Fibroblast of skin of abdomen (primary cell): Measurements from ENCODE around the gene SLX4IP.
A peak's percentile ranks its signal among the peaks of the same experiment; 100 is the strongest.

ENCODE experiments used
- DNase-seq: peaks from one replicate; pipeline ENCODE4 v3.0.0-alpha.2; 2013

The SLX4IP gene

GRCh38 chr20:10467681-10468339, 32.7 kb downstream of the SLX4IP start:
- no peak for DNase-seq

- no peak for DNase-seq
Measured at GRCh38 chr20:10468340-10468845, 33.3 kb downstream of the SLX4IP start.

- no peak for DNase-seq
Measured at GRCh38 chr20:10469056-10469455, 34.0 kb downstream of the SLX4IP start.

GRCh38 chr20:10469599-10469998, 34.5 kb downstream of the SLX4IP start:
- peak; percentile 79 for DNase-seq

- no peak for DNase-seq
Measured at GRCh38 chr20:10470276-10470675, 35.2 kb downstream of the SLX4IP start.

GRCh38 chr20:10472871-10473270, 37.8 kb downstream of the SLX4IP start:
- no peak for DNase-seq

GRCh38 chr20:10474606-10475184, 39.6 kb downstream of the SLX4IP start:
- no peak for DNase-seq

- DNase-seq: no peak
Measured at GRCh38 chr20:10475225-10475624, 40.1 kb downstream of the SLX4IP start.

GRCh38 chr20:10476319-10476724, 41.2 kb downstream of the SLX4IP start:
- DNase-seq: peak; percentile 25

- DNase-seq: no peak
Measured at GRCh38 chr20:10478205-10478604, 43.1 kb downstream of the SLX4IP start.

- DNase-seq: no peak
Measured at GRCh38 chr20:10478930-10479329, 43.8 kb downstream of the SLX4IP start.

GRCh38 chr20:10481676-10482075, 46.6 kb downstream of the SLX4IP start:
- no peak for DNase-seq

- DNase-seq: no peak
Measured at GRCh38 chr20:10483691-10484090, 48.6 kb downstream of the SLX4IP start.

GRCh38 chr20:10487142-10488136, 52.3 kb downstream of the SLX4IP start:
- peak; percentile 48 for DNase-seq

GRCh38 chr20:10488534-10488933, 53.4 kb downstream of the SLX4IP start:
- no peak for DNase-seq

GRCh38 chr20:10489853-10490252, 54.7 kb downstream of the SLX4IP start:
- no peak for DNase-seq

GRCh38 chr20:10490257-10490656, 55.2 kb downstream of the SLX4IP start:
- no peak for DNase-seq

GRCh38 chr20:10490706-10491105, 55.6 kb downstream of the SLX4IP start:
- DNase-seq: peak; percentile 43

GRCh38 chr20:10492065-10492464, 57.0 kb downstream of the SLX4IP start:
- DNase-seq: peak; percentile 63

GRCh38 chr20:10492844-10493243, 57.7 kb downstream of the SLX4IP start:
- no peak for DNase-seq

GRCh38 chr20:10495173-10495572, 60.1 kb downstream of the SLX4IP start:
- DNase-seq: no peak

- no peak for DNase-seq
Measured at GRCh38 chr20:10496465-10496864, 61.4 kb downstream of the SLX4IP start.

- no peak for DNase-seq
Measured at GRCh38 chr20:10497283-10497682, 62.2 kb downstream of the SLX4IP start.
